Measurements from ENCODE around the gene TCN1.
A peak's percentile ranks its signal among the peaks of the same experiment; 100 is the strongest.
"Not testable (repeated sequence)": the region's sequence is repeated elsewhere in the genome, so short reads cannot be mapped to it uniquely, and the experiment has no call there.

TCN1 gene

DNA sequence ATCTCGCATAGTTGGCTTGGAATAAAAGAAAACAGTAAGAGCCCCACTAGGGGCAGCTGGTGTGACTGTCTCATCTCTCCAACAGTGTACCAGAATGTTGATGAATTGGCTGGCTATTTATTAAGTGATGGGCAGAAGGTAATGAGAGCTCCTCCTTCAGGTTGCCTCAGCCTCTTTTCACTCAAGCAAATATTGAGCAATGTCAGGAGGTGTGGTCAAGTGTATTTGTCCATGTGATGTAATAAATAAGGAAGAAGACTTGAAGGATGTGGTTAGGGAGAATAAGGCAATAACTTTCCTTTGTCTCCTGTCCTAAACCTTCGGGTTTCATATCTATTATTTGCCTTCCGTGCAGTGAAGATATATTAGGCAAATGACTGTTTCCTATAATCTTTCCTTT lies at the start of gene TCN1:
TSS of gene TCN1 (minus strand) at position 91 of the 400 bp plus-strand sequence. CDS start at position 74, 17 bp downstream.
- H3K27ac ChIP-seq (ENCODE audit: low read depth, low read length), result no peak within 1 kb of the TSS
- no peak within 1 kb of the TSS for H3K9ac ChIP-seq (ENCODE audit: low read length in 5 of 5)
- H3K27me3 ChIP-seq (ENCODE audit: control insufficient read depth in 5 of 5, insufficient read depth in 4 of 5, low read length in 5 of 5), result no peaks in the 10 kb centered on the region
- no peak within 1 kb of the TSS for H3K4me3 ChIP-seq (ENCODE audit: low read depth in 1 of 5, low read length in 5 of 5)
- H3K36me3 ChIP-seq (ENCODE audit: control insufficient read depth in 5 of 5, insufficient read depth in 5 of 5, low read length in 5 of 5), result no peaks in the 10 kb centered on the region
- H3K4me1 ChIP-seq (ENCODE audit: control insufficient read depth in 5 of 5, insufficient read depth in 5 of 5, low read length in 5 of 5), result no peaks in the 10 kb centered on the region
- H3K9me3 ChIP-seq (ENCODE audit: control insufficient read depth in 5 of 5, low read length in 5 of 5), result peaks cover 0 to 3% (median 0%) of the 10 kb centered on the region in 5 donors

- H3K4me1 ChIP-seq (ENCODE audit: control insufficient read depth in 5 of 5, insufficient read depth in 5 of 5, low read length in 5 of 5); H3K27ac ChIP-seq (ENCODE audit: low read depth, low read length); H3K9ac ChIP-seq (ENCODE audit: low read length in 5 of 5); H3K27me3 ChIP-seq (ENCODE audit: control insufficient read depth in 5 of 5, insufficient read depth in 4 of 5, low read length in 5 of 5); H3K4me3 ChIP-seq (ENCODE audit: low read depth in 1 of 5, low read length in 5 of 5); H3K36me3 ChIP-seq (ENCODE audit: control insufficient read depth in 5 of 5, insufficient read depth in 5 of 5, low read length in 5 of 5); H3K9me3 ChIP-seq (ENCODE audit: control insufficient read depth in 5 of 5, low read length in 5 of 5): not testable (repeated sequence)
Observed at GRCh38 chr11:59903569-59903968, 37.3 kb upstream of the TCN1 start.

DNA sequence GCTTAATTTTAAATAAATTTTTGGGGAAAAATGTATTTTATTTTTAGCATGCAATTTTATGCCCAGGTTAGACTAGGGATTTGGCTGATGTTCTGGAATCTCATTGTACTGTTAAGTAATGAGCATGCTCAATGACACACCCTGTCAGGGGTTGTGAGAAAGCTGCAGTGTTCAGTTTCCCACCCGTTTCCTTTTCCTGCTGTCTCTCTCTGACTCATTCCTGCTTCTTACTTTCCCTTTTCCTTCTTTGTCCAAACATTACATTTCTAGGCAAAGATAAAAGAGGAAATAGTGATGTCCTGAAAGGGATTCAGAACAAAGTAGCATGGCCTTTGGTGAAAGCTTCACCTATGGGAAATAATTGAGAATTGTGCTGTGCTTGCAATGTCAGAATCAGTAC lies 35.0 kb upstream of the TCN1 start:
- Histone ChIP-seq H3K27ac (ENCODE audit: low read depth, low read length) (no peak overlapping the region), H3K9me3 (ENCODE audit: control insufficient read depth in 5 of 5, low read length in 5 of 5) (peaks cover 0 to 2% (median 0%) of the 10 kb centered on the region in 5 donors), H3K4me3 (ENCODE audit: low read depth in 1 of 5, low read length in 5 of 5) (no peak overlapping the region), H3K9ac (ENCODE audit: low read length in 5 of 5) (no peak overlapping the region), H3K27me3 (ENCODE audit: control insufficient read depth in 5 of 5, insufficient read depth in 4 of 5, low read length in 5 of 5) (no peaks in the 10 kb centered on the region), H3K36me3 (ENCODE audit: control insufficient read depth in 5 of 5, insufficient read depth in 5 of 5, low read length in 5 of 5) (no peaks in the 10 kb centered on the region), H3K4me1 (ENCODE audit: control insufficient read depth in 5 of 5, insufficient read depth in 5 of 5, low read length in 5 of 5) (peaks cover 0 to 7% (median 0%) of the 10 kb centered on the region in 5 donors)

GRCh38 chr11:59900366-59901126 lies 34.3 kb upstream of the TCN1 start:
- Histone ChIP-seq H3K9me3 (ENCODE audit: control insufficient read depth in 5 of 5, low read length in 5 of 5) (peaks cover 0 to 2% (median 0%) of the 10 kb centered on the region in 5 donors), H3K9ac (ENCODE audit: low read length in 5 of 5) (no peak overlapping the region), H3K27ac (ENCODE audit: low read depth, low read length) (no peak overlapping the region), H3K27me3 (ENCODE audit: control insufficient read depth in 5 of 5, insufficient read depth in 4 of 5, low read length in 5 of 5) (no peaks in the 10 kb centered on the region), H3K36me3 (ENCODE audit: control insufficient read depth in 5 of 5, insufficient read depth in 5 of 5, low read length in 5 of 5) (no peaks in the 10 kb centered on the region), H3K4me1 (ENCODE audit: control insufficient read depth in 5 of 5, insufficient read depth in 5 of 5, low read length in 5 of 5) (peaks cover 0 to 7% (median 0%) of the 10 kb centered on the region in 5 donors), H3K4me3 (ENCODE audit: low read depth in 1 of 5, low read length in 5 of 5) (no peak overlapping the region)

DNA sequence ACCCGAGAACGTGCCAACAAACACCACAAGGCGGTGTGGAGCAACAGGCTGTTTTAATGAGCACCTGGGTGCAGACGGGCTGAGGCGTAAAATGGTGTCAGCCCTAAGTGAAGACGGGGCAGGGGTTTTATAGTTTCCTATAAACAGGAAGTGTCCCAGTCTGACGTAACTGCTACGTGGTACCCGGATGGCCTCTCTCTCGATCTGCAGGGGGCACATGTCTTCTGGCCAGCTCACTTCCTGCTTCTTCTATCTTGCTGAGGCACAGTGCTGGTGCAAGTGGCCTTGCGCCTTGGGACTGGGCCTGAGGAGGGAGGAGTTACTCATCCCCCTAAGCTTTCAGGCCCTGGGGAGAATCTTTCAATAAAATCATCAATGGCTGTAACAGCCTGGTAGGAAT lies 33.2 kb upstream of the TCN1 start:
- Histone ChIP-seq H3K27ac (ENCODE audit: low read depth, low read length) (no peak overlapping the region), H3K9ac (ENCODE audit: low read length in 5 of 5) (no peak overlapping the region), H3K4me1 (ENCODE audit: control insufficient read depth in 5 of 5, insufficient read depth in 5 of 5, low read length in 5 of 5) (peaks cover 0 to 7% (median 0%) of the 10 kb centered on the region in 5 donors), H3K27me3 (ENCODE audit: control insufficient read depth in 5 of 5, insufficient read depth in 4 of 5, low read length in 5 of 5) (no peaks in the 10 kb centered on the region), H3K4me3 (ENCODE audit: low read depth in 1 of 5, low read length in 5 of 5) (no peak overlapping the region), H3K9me3 (ENCODE audit: control insufficient read depth in 5 of 5, low read length in 5 of 5) (peaks cover 0 to 2% (median 0%) of the 10 kb centered on the region in 5 donors), H3K36me3 (ENCODE audit: control insufficient read depth in 5 of 5, insufficient read depth in 5 of 5, low read length in 5 of 5) (no peaks in the 10 kb centered on the region)

GRCh38 chr11:59898650-59899049 lies 32.4 kb upstream of the TCN1 start:
- no peaks in the 10 kb centered on the region for H3K36me3 ChIP-seq (ENCODE audit: control insufficient read depth in 5 of 5, insufficient read depth in 5 of 5, low read length in 5 of 5)
- no peak overlapping the region for H3K9ac ChIP-seq (ENCODE audit: low read length in 5 of 5)
- peaks cover 0 to 2% (median 0%) of the 10 kb centered on the region in 5 donors for H3K9me3 ChIP-seq (ENCODE audit: control insufficient read depth in 5 of 5, low read length in 5 of 5)
- no peak overlapping the region for H3K4me3 ChIP-seq (ENCODE audit: low read depth in 1 of 5, low read length in 5 of 5)
- no peaks in the 10 kb centered on the region for H3K27me3 ChIP-seq (ENCODE audit: control insufficient read depth in 5 of 5, insufficient read depth in 4 of 5, low read length in 5 of 5)
- peaks cover 0 to 7% (median 0%) of the 10 kb centered on the region in 5 donors for H3K4me1 ChIP-seq (ENCODE audit: control insufficient read depth in 5 of 5, insufficient read depth in 5 of 5, low read length in 5 of 5)
- no peak overlapping the region for H3K27ac ChIP-seq (ENCODE audit: low read depth, low read length)

- H3K27ac ChIP-seq (ENCODE audit: low read depth, low read length), result no peak overlapping the region
- no peaks in the 10 kb centered on the region for H3K27me3 ChIP-seq (ENCODE audit: control insufficient read depth in 5 of 5, insufficient read depth in 4 of 5, low read length in 5 of 5)
- peaks cover 0 to 7% (median 0%) of the 10 kb centered on the region in 5 donors for H3K4me1 ChIP-seq (ENCODE audit: control insufficient read depth in 5 of 5, insufficient read depth in 5 of 5, low read length in 5 of 5)
- no peak overlapping the region for H3K4me3 ChIP-seq (ENCODE audit: low read depth in 1 of 5, low read length in 5 of 5)
- peaks cover 0 to 2% (median 0%) of the 10 kb centered on the region in 5 donors for H3K9me3 ChIP-seq (ENCODE audit: control insufficient read depth in 5 of 5, low read length in 5 of 5)
- no peak overlapping the region for H3K9ac ChIP-seq (ENCODE audit: low read length in 5 of 5)
- no peaks in the 10 kb centered on the region for H3K36me3 ChIP-seq (ENCODE audit: control insufficient read depth in 5 of 5, insufficient read depth in 5 of 5, low read length in 5 of 5)
Observed at GRCh38 chr11:59898046-59898445, 31.8 kb upstream of the TCN1 start.

- Histone ChIP-seq H3K27me3 (ENCODE audit: control insufficient read depth in 5 of 5, insufficient read depth in 4 of 5, low read length in 5 of 5) (no peaks in the 10 kb centered on the region), H3K4me3 (ENCODE audit: low read depth in 1 of 5, low read length in 5 of 5) (no peak overlapping the region), H3K27ac (ENCODE audit: low read depth, low read length) (no peak overlapping the region), H3K9me3 (ENCODE audit: control insufficient read depth in 5 of 5, low read length in 5 of 5) (peaks cover 2 to 19% (median 12%) of the 10 kb centered on the region in 5 donors), H3K36me3 (ENCODE audit: control insufficient read depth in 5 of 5, insufficient read depth in 5 of 5, low read length in 5 of 5) (no peaks in the 10 kb centered on the region), H3K4me1 (ENCODE audit: control insufficient read depth in 5 of 5, insufficient read depth in 5 of 5, low read length in 5 of 5) (no peaks in the 10 kb centered on the region), H3K9ac (ENCODE audit: low read length in 5 of 5) (no peak overlapping the region)
Observed at GRCh38 chr11:59894616-59895015, 28.3 kb upstream of the TCN1 start.

- H3K9me3 ChIP-seq (ENCODE audit: control insufficient read depth in 5 of 5, low read length in 5 of 5), result peaks cover 2 to 32% (median 14%) of the 10 kb centered on the region in 5 donors
Observed at GRCh38 chr11:59891781-59892181, 25.5 kb upstream of the TCN1 start.

DNA sequence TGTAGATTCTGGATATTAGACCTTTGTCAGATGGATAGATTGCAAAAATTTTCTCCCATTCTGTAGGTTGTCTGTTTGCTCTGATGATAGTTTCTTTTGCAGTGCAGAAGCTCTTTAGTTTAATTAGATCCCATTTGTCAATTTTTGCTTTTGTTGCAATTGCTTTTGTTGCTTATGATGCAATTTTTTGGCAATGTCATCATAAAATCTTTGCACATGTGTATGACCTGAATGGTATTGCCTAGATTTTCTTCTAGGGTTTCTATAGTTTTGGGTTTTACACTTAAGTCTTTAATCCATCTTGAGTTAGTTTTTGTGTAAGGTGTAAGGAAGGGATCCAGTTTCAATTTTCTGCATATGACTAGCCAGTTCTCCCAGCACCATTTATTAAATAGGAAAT lies 20.9 kb upstream of the TCN1 start:
- H3K4me3 ChIP-seq (ENCODE audit: low read depth in 1 of 5, low read length in 5 of 5); H3K9ac ChIP-seq (ENCODE audit: low read length in 5 of 5); H3K36me3 ChIP-seq (ENCODE audit: control insufficient read depth in 5 of 5, insufficient read depth in 5 of 5, low read length in 5 of 5); H3K27me3 ChIP-seq (ENCODE audit: control insufficient read depth in 5 of 5, insufficient read depth in 4 of 5, low read length in 5 of 5); H3K27ac ChIP-seq (ENCODE audit: low read depth, low read length); H3K4me1 ChIP-seq (ENCODE audit: control insufficient read depth in 5 of 5, insufficient read depth in 5 of 5, low read length in 5 of 5): not testable (repeated sequence)
- H3K9me3 ChIP-seq (ENCODE audit: control insufficient read depth in 5 of 5, low read length in 5 of 5), result peaks cover 2 to 32% (median 14%) of the 10 kb centered on the region in 5 donors

More at GRCh38 chr11:59891781-59892181, 25.5 kb upstream of the TCN1 start:
- H3K27me3 ChIP-seq (ENCODE audit: control insufficient read depth in 5 of 5, insufficient read depth in 4 of 5, low read length in 5 of 5), result no peaks in the 10 kb centered on the region
- no peaks in the 10 kb centered on the region for H3K4me1 ChIP-seq (ENCODE audit: control insufficient read depth in 5 of 5, insufficient read depth in 5 of 5, low read length in 5 of 5)
- H3K9ac ChIP-seq (ENCODE audit: low read length in 5 of 5), result no peak overlapping the region
- H3K36me3 ChIP-seq (ENCODE audit: control insufficient read depth in 5 of 5, insufficient read depth in 5 of 5, low read length in 5 of 5), result no peaks in the 10 kb centered on the region
- no peak overlapping the region for H3K27ac ChIP-seq (ENCODE audit: low read depth, low read length)
- peak overlapping the region in 1 of 5 donors; percentile 23 for H3K4me3 ChIP-seq (ENCODE audit: low read depth in 1 of 5, low read length in 5 of 5)
